Endothelial cell of umbilical vein (primary cell): Measurements from ENCODE around the gene MAN1A1. TPM values are rescaled to one million over a fixed set of nuclear protein-coding genes. Genes with fewer than 3 reads are reported as not detected.

Experiments used
- BruUV-seq: library from RNA; stranded (reverse); fragments of 400-500 nt; replicated peaks from 2 replicates; lab custom pipeline; 2021; lab: Mats Ljungman, UMichigan
- CTCF ChIA-PET: fragments of 300-600, 350-600 bp; sonication (Branson Sonifier 250); formaldehyde crosslinking; loops from one replicate; lab custom pipeline; 2021; ENCODE audit warnings: antibody characterized with exemption, inconsistent platforms; lab: Charles Lee
- POLR2A ChIA-PET: fragments of 300-600, 350-600 bp; sonication (Branson Sonifier 250); formaldehyde crosslinking; loops from one replicate; lab custom pipeline; 2021; ENCODE audit warnings: antibody characterized with exemption, inconsistent platforms; lab: Charles Lee
- DNase-seq: peaks from one replicate; pipeline ENCODE4 v3.0.0-alpha.2; 2011; ENCODE audit warnings: low read depth, low spot score
- FAIRE-seq: peaks from 2 replicates; lab custom pipeline; 2011; peaks lifted over from hg19 to GRCh38; lab: Jason Lieb, UNC
- H2AFZ ChIP-seq: 2 replicates; pipeline ENCODE4 v1.6.0; 2012; ENCODE audit warnings: low read depth, low read length, control low read depth, inconsistent platforms
- H3K27ac ChIP-seq: 2 replicates; pipeline ENCODE4 v1.5.1; 2011; ENCODE audit warnings: low read depth, mild to moderate bottlenecking, control low read depth, low read length, moderate library complexity; ENCODE audit not compliant: insufficient read depth
- H3K27me3 ChIP-seq, 2 experiments: 2 replicates each; pipeline versions ENCODE4 v1.6.0 to v1.6.1; 2011; ENCODE audit warnings: low read length in 2 of 2, mixed read lengths in 1 of 2; ENCODE audit not compliant: control insufficient read depth in 2 of 2, insufficient read depth in 2 of 2
- H3K36me3 ChIP-seq, 2 experiments: 2 replicates in 1 of 2; 3 replicates in 1 of 2; pipeline ENCODE4 v1.5.1; 2011; ENCODE audit warnings: low read length in 2 of 2, mild to moderate bottlenecking in 1 of 2, moderate library complexity in 1 of 2; ENCODE audit not compliant: control insufficient read depth in 2 of 2, insufficient read depth in 2 of 2; ENCODE audit errors: extremely low read depth in 1 of 2
- H3K4me1 ChIP-seq: 3 replicates; pipeline ENCODE4 v1.5.1; 2011; ENCODE audit warnings: mild to moderate bottlenecking, low read length; ENCODE audit not compliant: control insufficient read depth, insufficient read depth; ENCODE audit errors: extremely low read depth
- H3K4me2 ChIP-seq: 2 replicates; pipeline ENCODE4 v1.6.1; 2011; ENCODE audit warnings: low read length, control low read depth, mixed read lengths; ENCODE audit not compliant: insufficient read depth
- H3K4me3 ChIP-seq, 3 experiments: fragments of 200-600 bp in 1 of 3; sonication (generic), shearing (Covaris generic) in 1 of 3; replicated peaks in 1 of 3; 2 replicates each; pipeline ENCODE4 v1.5.1; 2011 to 2016; ENCODE audit warnings: control low read depth in 3 of 3, low read length in 3 of 3, mild to moderate bottlenecking in 2 of 3, inconsistent platforms in 1 of 3, low read depth in 1 of 3, moderate library complexity in 1 of 3; ENCODE audit not compliant: insufficient read depth in 1 of 3
- H3K79me2 ChIP-seq: 2 replicates; pipeline ENCODE4 v1.6.0; 2012; ENCODE audit warnings: low read length, inconsistent platforms; ENCODE audit not compliant: control insufficient read depth, insufficient read depth
- H3K9ac ChIP-seq: replicated peaks from 2 replicates; pipeline ENCODE3; 2011; ENCODE audit warnings: low read length, control low read depth; ENCODE audit not compliant: insufficient read depth; ENCODE audit errors: extremely low read depth
- H3K9me1 ChIP-seq: replicated peaks from 3 replicates; pipeline ENCODE4 v1.6.0; 2011; ENCODE audit warnings: mild to moderate bottlenecking, low read length; ENCODE audit not compliant: control insufficient read depth, insufficient read depth; ENCODE audit errors: extremely low read depth
- H3K9me3 ChIP-seq: replicated peaks from 2 replicates; pipeline ENCODE4 v1.5.1; 2012; ENCODE audit warnings: low read length, inconsistent platforms; ENCODE audit not compliant: control insufficient read depth, insufficient read depth
- H4K20me1 ChIP-seq: replicated peaks from 2 replicates; pipeline ENCODE3; 2011; ENCODE audit warnings: mild to moderate bottlenecking, low read length; ENCODE audit not compliant: control insufficient read depth, insufficient read depth; ENCODE audit errors: extremely low read depth
- EZH2 ChIP-seq: IDR thresholded peaks from 2 replicates; pipeline ENCODE4 v1.6.1; 2012; ENCODE audit warnings: borderline replicate concordance, low read depth, mild to moderate bottlenecking, moderate library complexity, low read length, inconsistent platforms; ENCODE audit not compliant: severe bottlenecking
- FOS ChIP-seq: IDR thresholded peaks from 2 replicates; pipeline ENCODE4 v1.6.1; 2011; ENCODE audit warnings: mild to moderate bottlenecking, low read length, moderate library complexity, borderline replicate concordance; ENCODE audit not compliant: insufficient read depth
- GATA2 ChIP-seq: IDR thresholded peaks from 2 replicates; pipeline ENCODE4 v1.7.0; 2011; ENCODE audit warnings: low read depth, mild to moderate bottlenecking, moderate library complexity, mixed read lengths, low read length; ENCODE audit not compliant: insufficient read length, insufficient read depth
- JUN ChIP-seq: IDR thresholded peaks from 2 replicates; pipeline ENCODE4 v1.6.1; 2011; ENCODE audit warnings: borderline replicate concordance, low read depth; ENCODE audit not compliant: insufficient read length, insufficient read depth
- MYC ChIP-seq: IDR thresholded peaks from one replicate; pipeline ENCODE4 v1.6.1; 2011; ENCODE audit warnings: mild to moderate bottlenecking, low read depth, low read length
- POLR2A ChIP-seq: IDR thresholded peaks from 2 replicates; pipeline ENCODE4 v1.6.1; 2012; ENCODE audit warnings: low read depth, mild to moderate bottlenecking, control low read depth, low read length
- POLR2AphosphoS5 ChIP-seq: IDR thresholded peaks from 2 replicates; pipeline ENCODE4 v1.6.1; 2012; ENCODE audit warnings: low read depth, mild to moderate bottlenecking, control low read depth, low read length, moderate library complexity; ENCODE audit not compliant: insufficient read depth
- dilution Hi-C: fragments of 300-500 bp; cut with MboI; formaldehyde crosslinking; loops from one replicate; pipeline ENCODE4 v1.15.0; 2019; ENCODE audit warnings: low sequenced_read_pairs; ENCODE audit not compliant: extremely low pct_ligation_motif_present
- intact Hi-C: fragments of 100-400 bp; cut with micrococcal nuclease; formaldehyde crosslinking; loops from one replicate; pipeline ENCODE4 v1.10.0; 2022
- polyA plus RNA-seq, 4 experiments: library from polyadenylated mRNA; depleted of rRNA in 3 of 4; stranded (reverse) in 3 of 4; unstranded in 1 of 4; fragments of >200 nt; gene quantifications; 2 replicates each; pipeline versions ENCODE4 v1.2.1 to v1.2.3, GENCODE V29; 2011 to 2012; ENCODE audit warnings: missing spikeins in 1 of 4
- total RNA-seq: library from RNA; stranded (reverse); gene quantifications from 2 replicates; pipeline ENCODE4 v1.2.3, GENCODE V29; 2021
- TF ChIP-seq, protein P1 (sequence below): IDR thresholded peaks from 2 replicates; pipeline ENCODE4 v1.6.1; 2011; ENCODE audit not compliant: insufficient read depth, insufficient read length
- TF ChIP-seq, protein P2 (sequence below), 2 donors: IDR thresholded peaks; 1 replicate in 1 of 2; 2 replicates in 1 of 2; pipeline ENCODE4 v1.5.1; 2011; ENCODE audit warnings: low read length in 2 of 2, mild to moderate bottlenecking in 2 of 2, moderate library complexity in 2 of 2, control low read depth in 1 of 2, inconsistent platforms in 1 of 2, low read depth in 1 of 2; ENCODE audit not compliant: insufficient read depth in 1 of 2; ENCODE audit errors: extremely low read depth in 1 of 2

Gene MAN1A1
- total and polyA plus RNA-seq, 2 donors (not counting 3 experiments of a cell fraction or from before 2014, with no cell fraction given), result 3.3 to 12.9 TPM

DNA sequence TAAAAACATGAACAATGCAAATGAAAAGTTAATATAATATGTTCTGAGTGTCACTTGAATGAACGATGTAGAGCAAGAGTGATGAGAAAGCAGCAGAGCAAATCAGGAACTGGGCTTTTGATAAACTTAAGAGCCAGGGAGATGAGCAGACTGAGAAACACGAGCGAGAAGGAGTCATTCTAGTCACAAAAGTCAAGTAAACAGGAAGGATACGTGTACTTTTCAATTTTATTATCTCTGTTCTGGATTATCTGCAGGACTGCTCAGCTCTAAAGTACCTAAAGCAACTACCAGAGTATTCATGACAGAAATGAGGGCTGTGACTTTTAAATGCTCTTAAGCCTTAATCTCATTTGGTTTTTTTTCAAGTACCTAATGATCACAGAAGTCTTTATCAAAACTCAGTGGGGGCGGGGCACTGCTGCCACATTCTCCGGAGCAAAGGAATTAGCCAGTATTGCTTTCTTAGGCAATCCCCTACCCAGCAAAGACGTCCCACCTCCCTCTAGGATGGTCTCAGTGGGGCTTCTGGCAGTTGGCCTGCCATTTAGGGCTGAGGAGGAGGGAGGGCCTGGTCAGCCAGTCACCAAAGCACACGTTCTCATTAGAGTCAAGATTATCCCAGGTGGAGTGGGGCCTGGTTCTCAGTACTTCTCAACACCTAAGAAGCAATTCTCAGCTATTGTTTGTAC, 8.6 kb downstream of the MAN1A1 start:
- intact Hi-C loops (loop anchor here (10.0 kb wide), 1 partner anchor 406 kb away; the partner anchor contains the start of gene MCM9), dilution Hi-C loops (no loop called here)
- H3K36me3 ChIP-seq, result no peaks in the 10 kb centered on the region
- H3K4me3 ChIP-seq, result no peak overlapping the region
- no peaks in the 10 kb centered on the region for H4K20me1 ChIP-seq
- H3K4me1 ChIP-seq, result no peaks in the 10 kb centered on the region
- TF ChIP-seq FOS, result no peak
- no peak for TF ChIP-seq POLR2AphosphoS5
- TF ChIP-seq, protein P1, sequence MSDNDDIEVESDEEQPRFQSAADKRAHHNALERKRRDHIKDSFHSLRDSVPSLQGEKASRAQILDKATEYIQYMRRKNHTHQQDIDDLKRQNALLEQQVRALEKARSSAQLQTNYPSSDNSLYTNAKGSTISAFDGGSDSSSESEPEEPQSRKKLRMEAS, result no peak
- TF ChIP-seq, protein P2, sequence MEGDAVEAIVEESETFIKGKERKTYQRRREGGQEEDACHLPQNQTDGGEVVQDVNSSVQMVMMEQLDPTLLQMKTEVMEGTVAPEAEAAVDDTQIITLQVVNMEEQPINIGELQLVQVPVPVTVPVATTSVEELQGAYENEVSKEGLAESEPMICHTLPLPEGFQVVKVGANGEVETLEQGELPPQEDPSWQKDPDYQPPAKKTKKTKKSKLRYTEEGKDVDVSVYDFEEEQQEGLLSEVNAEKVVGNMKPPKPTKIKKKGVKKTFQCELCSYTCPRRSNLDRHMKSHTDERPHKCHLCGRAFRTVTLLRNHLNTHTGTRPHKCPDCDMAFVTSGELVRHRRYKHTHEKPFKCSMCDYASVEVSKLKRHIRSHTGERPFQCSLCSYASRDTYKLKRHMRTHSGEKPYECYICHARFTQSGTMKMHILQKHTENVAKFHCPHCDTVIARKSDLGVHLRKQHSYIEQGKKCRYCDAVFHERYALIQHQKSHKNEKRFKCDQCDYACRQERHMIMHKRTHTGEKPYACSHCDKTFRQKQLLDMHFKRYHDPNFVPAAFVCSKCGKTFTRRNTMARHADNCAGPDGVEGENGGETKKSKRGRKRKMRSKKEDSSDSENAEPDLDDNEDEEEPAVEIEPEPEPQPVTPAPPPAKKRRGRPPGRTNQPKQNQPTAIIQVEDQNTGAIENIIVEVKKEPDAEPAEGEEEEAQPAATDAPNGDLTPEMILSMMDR (IDR thresholded peaks at IDR 0.05; ENCODE audit: extremely low read depth in 1 of 2, insufficient read depth in 1 of 2, low read depth in 1 of 2, low read length in 2 of 2), result no peak
- TF ChIP-seq JUN, result no peak
- no peak for TF ChIP-seq GATA2
- TF ChIP-seq POLR2A, result no peak
- TF ChIP-seq EZH2, result no peak
- no peak for TF ChIP-seq MYC
- ChIA-PET CTCF (interaction anchor here (0.6 kb wide), 1 partner anchor 21 kb away, joined by 3 read pairs; no protein-coding TSS in a partner anchor), POLR2A (no interaction called here)
- DNase-seq (no peak), FAIRE-seq (no peak)
- H3K27ac ChIP-seq, result no peak overlapping the region
- no TSS peak for BruUV-seq
- no peak overlapping the region for H3K4me2 ChIP-seq
- H3K79me2 ChIP-seq, result no peaks in the 10 kb centered on the region
- H3K27me3 ChIP-seq, result no peaks in the 10 kb centered on the region
- no peak overlapping the region for H3K9ac ChIP-seq
- no peaks in the 10 kb centered on the region for H3K9me1 ChIP-seq
- no peaks in the 10 kb centered on the region for H3K9me3 ChIP-seq
- H2AFZ ChIP-seq, result no peak overlapping the region
